Heart right ventricle (tissue), 16 donors: ENCODE results near the gene SH3PXD2B. TPM values are rescaled to one million over a fixed set of nuclear protein-coding genes. Genes with fewer than 3 reads are reported as not detected.

Source experiments
- ATAC-seq, 8 donors: fragments of 200-7000 bp; cut with Tn5 transposase; one replicate each; pipeline ENCODE4 v1.9.1; 2020; ENCODE audit warnings: mild to moderate bottlenecking in 8 of 8, moderate library complexity in 8 of 8, moderate number of reproducible peaks in 1 of 8
- DNase-seq, 2 donors: peaks; one replicate each; pipeline ENCODE4 v3.0.0-alpha.2; 2020
- H3K27ac ChIP-seq, 10 donors: fragments of 200-600 bp; sonication (generic) in 2 of 10; one replicate each; pipeline versions ENCODE4 v1.5.0 to v1.8.0; 2020 to 2022; ENCODE audit warnings: mild to moderate bottlenecking in 3 of 10
- H3K27me3 ChIP-seq, 7 donors: fragments of 200-600 bp; one replicate each; pipeline ENCODE4 v1.8.0; 2021 to 2022; ENCODE audit warnings: mild to moderate bottlenecking in 2 of 7
- H3K36me3 ChIP-seq, 9 donors: fragments of 200-600 bp; sonication (generic) in 1 of 9; one replicate each; pipeline versions ENCODE4 v1.5.0 to v1.8.0; 2020 to 2022; ENCODE audit warnings: mild to moderate bottlenecking in 2 of 9
- H3K4me1 ChIP-seq, 9 donors: fragments of 200-600 bp; sonication (generic) in 1 of 9; one replicate each; pipeline versions ENCODE4 v1.5.0 to v1.8.0; 2020 to 2022; ENCODE audit warnings: mild to moderate bottlenecking in 4 of 9
- H3K4me3 ChIP-seq, 10 donors: fragments of 200-600 bp; sonication (generic) in 2 of 10; one replicate each; pipeline versions ENCODE4 v1.5.0 to v1.8.0; 2020 to 2022; ENCODE audit warnings: mild to moderate bottlenecking in 7 of 10, moderate library complexity in 2 of 10
- H3K9me3 ChIP-seq, 11 donors: fragments of 200-600 bp in 10 of 11; sonication (generic) in 2 of 11; one replicate each; pipeline versions ENCODE4 v1.5.0 to v1.8.0; 2013 to 2022; ENCODE audit warnings: mild to moderate bottlenecking in 2 of 11, control low read depth in 1 of 11, moderate library complexity in 1 of 11
- CTCF ChIP-seq, 9 donors: fragments of 200-600 bp; sonication (generic) in 2 of 9; IDR thresholded peaks; one replicate each; pipeline versions ENCODE4 v1.5.0 to v1.8.0; 2021 to 2022; ENCODE audit warnings: antibody characterized with exemption in 9 of 9, mild to moderate bottlenecking in 5 of 9, moderate library complexity in 1 of 9
- WGBS, 2 donors: extraction: QIAGEN DNeasy Blood & Tissue Kit; methylation state at CpG; one replicate each; pipeline ENCODE4 v1.1.7; 2013; ENCODE audit warnings: inconsistent platforms in 1 of 2; 5-methylcytosine and 5-hydroxymethylcytosine counted together
- intact Hi-C, 10 donors: fragments of 100-400 bp; cut with DNase I; formaldehyde crosslinking; loops; one replicate each; pipeline versions ENCODE4 v1.11.1 to v1.14.2; 2022
- polyA plus RNA-seq, 2 donors: library from polyadenylated mRNA; stranded (reverse); fragments of 200-250 nt; gene quantifications; one replicate each; pipeline ENCODE4 v1.2.3, GENCODE V29; 2013
- total RNA-seq, 10 donors: library from RNA; stranded (reverse); fragmentation: NEBNext Ultra II Directional in 3 of 10; extraction: Animal tissue kit (Norgen Biotek cat#: 25700) in 3 of 10; gene quantifications; one replicate each; pipeline versions ENCODE4 v1.2.1 to v1.2.4, GENCODE V29; 2021 to 2023
- donor health status: Arrhythmogenic right ventricular cardiomyopathy.
- donor health status: ischemic (EF 13 %, LVEDD 7.1; RV severe dilation, severe dysfunction).
- donor health status: healthy with polysubstance abuse.
- donor health status: DM: no; HTN: yes; CAD: no.
- donor health status: DM: no; HTN: no; CAD: no.
- donor health status: ischemic (EF 25% LVEDD 6.9; RV normal size, moderate dysfunction).
- donor health status: ischemic (EF 25% LVEDD 5.7; RV mildly dilated, moderate dysfunction).
- donor health status: healthy.
- donor health status: DM: yes; HTN: yes; CAD: no.
- donor health status: Ischemic cardiomyopathy.
- donor health status: ischemic (EF 35%, LVEDD 5.7; RV mildly dilated, moderate dysfunction).
- donor health status: nonischemic (EF 11% LVEDD 7.7; RV severe dilation, severe dysfunction).
- donor health status: DM: yes; HTN: yes; CAD: no.
- donor health status: PGD.
- donor health status: ischemic (EF 29% LVEDD 5.4; RV normal size, mild dysfunction).
- donor health status: nonischemic (EF 23%, LVEDD 6.1; RV moderate dilation, normal function).

Gene SH3PXD2B
- total and polyA plus RNA-seq, 12 donors, result 1.8 to 12.5 (median 5.5) TPM

GRCh38 chr5:172499287-172499686, 45.0 kb upstream of the SH3PXD2B start:
- intact Hi-C loops, result no loop called here
- no peak for DNase-seq

DNA sequence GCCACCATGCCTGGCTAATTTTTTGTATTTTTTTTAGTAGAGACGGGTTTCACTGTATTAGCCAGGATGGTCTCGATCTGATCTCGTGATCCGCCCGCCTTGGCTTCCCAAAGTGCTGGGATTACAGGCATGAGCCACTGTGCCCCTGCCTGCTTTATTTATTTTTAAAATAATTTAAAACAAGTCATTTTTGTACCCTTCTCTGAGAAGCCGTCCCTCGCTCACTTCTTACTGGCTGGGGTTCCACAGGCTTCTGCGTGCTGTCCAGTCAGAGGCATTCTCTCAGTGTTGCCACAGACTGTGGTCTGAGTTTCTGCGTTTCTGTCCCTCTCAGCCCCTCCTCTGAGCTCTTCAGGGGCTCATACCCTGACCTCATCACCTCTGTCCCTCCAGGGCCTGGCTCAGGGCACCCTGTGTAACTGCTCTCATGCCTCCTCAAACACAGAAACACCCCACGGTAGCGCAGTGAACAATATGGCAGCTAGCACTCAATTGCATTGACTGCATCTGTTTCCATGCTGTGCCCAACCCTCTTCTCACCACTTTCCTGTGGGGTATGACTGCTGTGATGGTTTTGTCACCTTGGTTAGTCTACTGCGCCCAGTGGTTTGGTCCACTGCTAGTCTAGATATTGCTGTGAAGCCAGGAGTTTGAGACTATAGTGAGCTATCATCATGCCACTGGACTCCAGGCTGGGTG, 44.3 kb upstream of the SH3PXD2B start:
- no peak for ATAC-seq
- Histone ChIP-seq H3K36me3 (no peaks in the 10 kb centered on the region), H3K4me3 (no peak overlapping the region), H3K27me3 (no peaks in the 10 kb centered on the region), H3K9me3 (no peaks in the 10 kb centered on the region), H3K4me1 (peaks cover 10 to 41% (median 22%) of the 10 kb centered on the region in 9 donors), H3K27ac (no peak overlapping the region)
- DNase-seq, result peak in 1 of 2 donors; percentile 2
- TF ChIP-seq CTCF (IDR thresholded peaks at IDR 0.05), result no peak
- WGBS, 2 donors, result 96 to 97% methylated on average over 12 of the region's 12 CpGs
- intact Hi-C loops, result no loop called here

More at GRCh38 chr5:172499287-172499686, 45.0 kb upstream of the SH3PXD2B start:
- WGBS, 2 donors, result 96% methylated on average over 2 of the region's 2 CpGs
- H3K9me3 ChIP-seq, result no peaks in the 10 kb centered on the region
- TF ChIP-seq CTCF (IDR thresholded peaks at IDR 0.05), result no peak
- H3K27me3 ChIP-seq, result no peaks in the 10 kb centered on the region
- no peak overlapping the region for H3K27ac ChIP-seq
- peaks cover 10 to 48% (median 29%) of the 10 kb centered on the region in 9 donors for H3K4me1 ChIP-seq
- ATAC-seq, result no peak
- no peak overlapping the region for H3K4me3 ChIP-seq
- no peaks in the 10 kb centered on the region for H3K36me3 ChIP-seq

GRCh38 chr5:172497591-172498255, 43.4 kb upstream of the SH3PXD2B start:
- peak in 1 of 2 donors; percentile 2 for DNase-seq
- no peaks in the 10 kb centered on the region for H3K27me3 ChIP-seq
- H3K4me3 ChIP-seq, result no peak overlapping the region
- intact Hi-C loops, result no loop called here
- H3K27ac ChIP-seq, result peak overlapping the region in 9 of 10 donors; percentile 65 to 82 (median 79)
- no peaks in the 10 kb centered on the region for H3K36me3 ChIP-seq
- peaks cover 10 to 32% (median 21%) of the 10 kb centered on the region in 9 donors for H3K4me1 ChIP-seq
- WGBS, 2 donors, result 95 to 96% methylated on average over 14 of the region's 14 CpGs
- no peak for TF ChIP-seq CTCF (IDR thresholded peaks at IDR 0.05)
- no peak for ATAC-seq
- H3K9me3 ChIP-seq, result no peaks in the 10 kb centered on the region

DNA sequence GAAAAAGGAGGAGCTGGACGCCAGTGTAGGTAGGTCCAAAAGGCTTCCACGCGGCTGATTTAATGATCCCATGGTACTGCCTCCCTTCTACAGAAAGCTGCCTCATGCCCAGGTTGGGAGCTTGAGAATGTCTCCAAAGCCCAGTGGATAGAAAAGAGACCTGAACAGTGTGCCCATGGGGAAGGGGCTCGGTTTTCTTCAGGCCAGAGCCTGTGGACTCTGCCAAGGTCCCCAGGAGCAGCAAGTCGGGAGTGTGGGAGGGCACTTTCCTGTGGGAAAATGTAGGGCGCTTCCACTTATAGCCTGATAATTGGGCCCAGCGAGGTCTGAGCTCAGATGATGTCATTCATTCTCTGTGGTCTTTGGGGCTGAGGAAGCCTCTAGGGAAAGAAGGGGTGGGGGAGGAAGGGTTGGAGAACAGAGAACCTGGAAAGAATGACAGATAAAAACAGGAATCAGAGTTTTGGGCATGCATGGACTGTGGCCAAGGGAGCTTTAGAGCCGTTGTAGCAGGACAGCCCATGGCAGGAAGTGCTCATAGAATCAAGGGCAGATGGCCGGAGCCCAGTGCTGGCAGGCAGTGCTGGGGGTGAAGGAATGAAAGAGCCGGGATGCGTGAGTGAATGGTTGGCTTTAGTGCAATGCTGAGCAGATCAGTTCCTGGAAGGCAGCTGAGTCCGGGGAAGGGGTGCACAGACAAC, 42.5 kb upstream of the SH3PXD2B start:
- peak; percentile 41 to 90 (median 76) for ATAC-seq

More for the DNA sequence above, 42.5 kb upstream of the SH3PXD2B start:
- Histone ChIP-seq H3K4me3 (no peak overlapping the region), H3K36me3 (no peaks in the 10 kb centered on the region), H3K27me3 (no peaks in the 10 kb centered on the region), H3K4me1 (peaks cover 10 to 32% (median 21%) of the 10 kb centered on the region in 9 donors), H3K9me3 (no peaks in the 10 kb centered on the region), H3K27ac (peak overlapping the region; percentile 42 to 82 (median 78))
- intact Hi-C loops, result no loop called here
- WGBS, 2 donors, result 23 to 43% methylated on average over 12 of the region's 12 CpGs
- TF ChIP-seq CTCF (IDR thresholded peaks at IDR 0.05), result no peak
- peak; percentile 66 to 73 for DNase-seq
